GM12878 (cell line): ENCODE measurements around the gene RAD51B.

ENCODE experiments used
- DPF2 ChIP-seq: fragments of 450-650 bp; IDR thresholded peaks from 2 replicates; pipeline ENCODE4 v1.6.1; 2017; ENCODE audit warnings: mild to moderate bottlenecking
- EED ChIP-seq: sonication (generic); IDR thresholded peaks from 2 replicates; pipeline ENCODE4 v1.6.1; 2016; ENCODE audit warnings: antibody characterized with exemption, low read depth
- NR2C2 ChIP-seq: IDR thresholded peaks from 2 replicates; pipeline ENCODE4 v1.6.1; 2011; ENCODE audit warnings: borderline replicate concordance, low read depth; ENCODE audit not compliant: control insufficient read depth, insufficient read length
- TCF7 ChIP-seq: IDR thresholded peaks from 2 replicates; pipeline ENCODE4 v1.6.1; 2014; ENCODE audit warnings: antibody characterized with exemption, borderline replicate concordance
- TF ChIP-seq, protein P1 (sequence below): IDR thresholded peaks from 2 replicates; pipeline ENCODE4 v1.6.1; 2012; ENCODE audit warnings: low read depth, low read length, improper control_type of control experiment
- TF ChIP-seq, protein P2 (sequence below): fragments of 450-650 bp; IDR thresholded peaks from 2 replicates; pipeline ENCODE4 v1.6.1; 2017; ENCODE audit warnings: mild to moderate bottlenecking
- TF ChIP-seq, protein P3 (sequence below), 3 experiments: IDR thresholded peaks in 2 of 3; conservative IDR thresholded peaks in 1 of 3; 2 replicates each; pipeline ENCODE4 v1.5.1; 2011; ENCODE audit warnings: low read depth in 3 of 3, low read length in 3 of 3, mild to moderate bottlenecking in 3 of 3, control low read depth in 2 of 3, moderate library complexity in 2 of 3, inconsistent platforms in 1 of 3, mixed read lengths in 1 of 3; ENCODE audit not compliant: control insufficient read depth in 2 of 3, insufficient read depth in 1 of 3; ENCODE audit errors: extremely low read depth in 1 of 3

DNA sequence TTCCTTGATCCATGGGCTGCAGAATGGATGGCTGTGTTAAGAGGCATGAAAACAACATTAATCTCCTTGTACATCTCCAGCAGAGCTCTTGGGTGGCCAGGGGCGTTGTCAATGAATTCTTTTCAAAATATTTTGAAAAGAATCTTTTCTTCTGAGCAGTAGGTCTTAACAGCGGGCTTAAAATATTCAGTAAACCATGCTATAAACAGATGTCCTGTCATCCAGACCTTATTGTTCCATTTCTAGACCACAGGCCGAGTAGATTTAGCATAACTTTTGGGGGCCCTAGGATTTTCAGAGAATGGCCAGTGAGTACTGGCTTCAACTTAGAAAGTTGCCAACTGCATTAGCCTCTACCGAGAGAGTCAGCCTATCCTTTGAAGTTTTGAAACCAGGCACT lies 130.2 kb downstream of the RAD51B start:
- TF ChIP-seq EED (no peak), NR2C2 (no peak), TCF7 (no peak), DPF2 (no peak)
- TF ChIP-seq, protein P1, sequence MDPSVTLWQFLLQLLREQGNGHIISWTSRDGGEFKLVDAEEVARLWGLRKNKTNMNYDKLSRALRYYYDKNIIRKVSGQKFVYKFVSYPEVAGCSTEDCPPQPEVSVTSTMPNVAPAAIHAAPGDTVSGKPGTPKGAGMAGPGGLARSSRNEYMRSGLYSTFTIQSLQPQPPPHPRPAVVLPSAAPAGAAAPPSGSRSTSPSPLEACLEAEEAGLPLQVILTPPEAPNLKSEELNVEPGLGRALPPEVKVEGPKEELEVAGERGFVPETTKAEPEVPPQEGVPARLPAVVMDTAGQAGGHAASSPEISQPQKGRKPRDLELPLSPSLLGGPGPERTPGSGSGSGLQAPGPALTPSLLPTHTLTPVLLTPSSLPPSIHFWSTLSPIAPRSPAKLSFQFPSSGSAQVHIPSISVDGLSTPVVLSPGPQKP: no peak
- TF ChIP-seq, protein P2, sequence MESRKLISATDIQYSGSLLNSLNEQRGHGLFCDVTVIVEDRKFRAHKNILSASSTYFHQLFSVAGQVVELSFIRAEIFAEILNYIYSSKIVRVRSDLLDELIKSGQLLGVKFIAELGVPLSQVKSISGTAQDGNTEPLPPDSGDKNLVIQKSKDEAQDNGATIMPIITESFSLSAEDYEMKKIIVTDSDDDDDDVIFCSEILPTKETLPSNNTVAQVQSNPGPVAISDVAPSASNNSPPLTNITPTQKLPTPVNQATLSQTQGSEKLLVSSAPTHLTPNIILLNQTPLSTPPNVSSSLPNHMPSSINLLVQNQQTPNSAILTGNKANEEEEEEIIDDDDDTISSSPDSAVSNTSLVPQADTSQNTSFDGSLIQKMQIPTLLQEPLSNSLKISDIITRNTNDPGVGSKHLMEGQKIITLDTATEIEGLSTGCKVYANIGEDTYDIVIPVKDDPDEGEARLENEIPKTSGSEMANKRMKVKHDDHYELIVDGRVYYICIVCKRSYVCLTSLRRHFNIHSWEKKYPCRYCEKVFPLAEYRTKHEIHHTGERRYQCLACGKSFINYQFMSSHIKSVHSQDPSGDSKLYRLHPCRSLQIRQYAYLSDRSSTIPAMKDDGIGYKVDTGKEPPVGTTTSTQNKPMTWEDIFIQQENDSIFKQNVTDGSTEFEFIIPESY: no peak
- TF ChIP-seq, protein P3, sequence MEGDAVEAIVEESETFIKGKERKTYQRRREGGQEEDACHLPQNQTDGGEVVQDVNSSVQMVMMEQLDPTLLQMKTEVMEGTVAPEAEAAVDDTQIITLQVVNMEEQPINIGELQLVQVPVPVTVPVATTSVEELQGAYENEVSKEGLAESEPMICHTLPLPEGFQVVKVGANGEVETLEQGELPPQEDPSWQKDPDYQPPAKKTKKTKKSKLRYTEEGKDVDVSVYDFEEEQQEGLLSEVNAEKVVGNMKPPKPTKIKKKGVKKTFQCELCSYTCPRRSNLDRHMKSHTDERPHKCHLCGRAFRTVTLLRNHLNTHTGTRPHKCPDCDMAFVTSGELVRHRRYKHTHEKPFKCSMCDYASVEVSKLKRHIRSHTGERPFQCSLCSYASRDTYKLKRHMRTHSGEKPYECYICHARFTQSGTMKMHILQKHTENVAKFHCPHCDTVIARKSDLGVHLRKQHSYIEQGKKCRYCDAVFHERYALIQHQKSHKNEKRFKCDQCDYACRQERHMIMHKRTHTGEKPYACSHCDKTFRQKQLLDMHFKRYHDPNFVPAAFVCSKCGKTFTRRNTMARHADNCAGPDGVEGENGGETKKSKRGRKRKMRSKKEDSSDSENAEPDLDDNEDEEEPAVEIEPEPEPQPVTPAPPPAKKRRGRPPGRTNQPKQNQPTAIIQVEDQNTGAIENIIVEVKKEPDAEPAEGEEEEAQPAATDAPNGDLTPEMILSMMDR (IDR thresholded peaks at IDR 0.05 in 2 of 3, conservative IDR thresholded peaks at IDR 0.05 in 1 of 3; ENCODE audit: control insufficient read depth in 2 of 3, extremely low read depth in 1 of 3, insufficient read depth in 1 of 3, low read depth in 3 of 3, low read length in 3 of 3): no peak
